Right lobe of liver (tissue), 6 donors: ENCODE results near the gene GRIN2A. TPM values are rescaled to one million over a fixed set of nuclear protein-coding genes. Genes with fewer than 3 reads are reported as not detected.
A peak's percentile ranks its signal among the peaks of the same experiment; 100 is the strongest.

Source experiments
- ATAC-seq, 4 donors: fragments of 200-7000 bp; cut with Tn5 transposase; one replicate each; pipeline ENCODE4 v1.9.1; 2020; ENCODE audit warnings: mild to moderate bottlenecking in 4 of 4, moderate library complexity in 4 of 4
- DNase-seq, 3 donors: peaks; one replicate each; pipeline ENCODE4 v3.0.0-alpha.2; 2020
- H3K27ac ChIP-seq, 3 donors: fragments of 200-600 bp; one replicate each; pipeline ENCODE4 v1.8.0; 2022
- H3K27me3 ChIP-seq, 2 donors: fragments of 200-600 bp; one replicate each; pipeline ENCODE4 v1.8.0; 2022
- H3K36me3 ChIP-seq, 4 donors: fragments of 200-600 bp; sonication (generic) in 1 of 4; one replicate each; pipeline versions ENCODE4 v1.5.1 to v1.8.0; 2017 to 2022; ENCODE audit warnings: control low read depth in 1 of 4
- H3K4me1 ChIP-seq, 4 donors: fragments of 200-600 bp; sonication (generic) in 1 of 4; one replicate each; pipeline versions ENCODE4 v1.5.1 to v1.8.0; 2017 to 2022; ENCODE audit warnings: control low read depth in 1 of 4
- H3K4me3 ChIP-seq, 3 donors: fragments of 200-600 bp; one replicate each; pipeline ENCODE4 v1.8.0; 2022
- H3K9me3 ChIP-seq, 4 donors: fragments of 200-600 bp; sonication (generic) in 1 of 4; one replicate each; pipeline versions ENCODE4 v1.5.1 to v1.8.0; 2017 to 2022; ENCODE audit warnings: control low read depth in 1 of 4
- POLR2A ChIP-seq: fragments of 450-650 bp; IDR thresholded peaks from one replicate; pipeline ENCODE4 v1.6.1; 2017; ENCODE audit warnings: antibody characterized with exemption, mild to moderate bottlenecking
- WGBS: methylation state at CpG from one replicate; pipeline ENCODE4 v1.1.6; 2018; ENCODE audit warnings: low coverage, low lambda C conversion rate; ENCODE audit not compliant: insufficient coverage; ENCODE audit errors: missing lambda C conversion rate; 5-methylcytosine and 5-hydroxymethylcytosine counted together
- intact Hi-C, 2 donors: fragments of 100-400 bp; cut with DNase I; formaldehyde crosslinking; loops; one replicate each; pipeline versions ENCODE4 v1.11.2 to v1.14.1; 2022
- total RNA-seq, 6 experiments: library from RNA; depleted of rRNA in 2 of 6; stranded (reverse); fragments of >200 nt in 2 of 6; fragmentation: NEBNext Ultra II Directional in 3 of 6; extraction: Animal tissue kit (Norgen Biotek cat#: 25700) in 3 of 6; gene quantifications; one replicate each; pipeline versions ENCODE4 v1.1.0 to v1.2.4, GENCODE V29; 2016 to 2023
- TF ChIP-seq, protein P1 (sequence below), 4 donors: fragments of 200-600 bp in 3 of 4; fragments of 450-650 bp in 1 of 4; IDR thresholded peaks; one replicate each; pipeline versions ENCODE4 v1.5.1 to v1.8.0; 2016 to 2022; ENCODE audit warnings: antibody characterized with exemption in 4 of 4, mild to moderate bottlenecking in 2 of 4
- donor health status: DM: no; HTN: yes; CAD: no.
- donor health status: DM: no; HTN: no; CAD: no.
- donor health status: DM: no; HTN: no; CAD: no.
- donor health status: DM: no; HTN: yes; CAD: no.
- donor health status: DM: no; HTN: yes; CAD: no.

The GRIN2A gene
- total RNA-seq, 6 experiments from 2014 or later, result not detected

DNA sequence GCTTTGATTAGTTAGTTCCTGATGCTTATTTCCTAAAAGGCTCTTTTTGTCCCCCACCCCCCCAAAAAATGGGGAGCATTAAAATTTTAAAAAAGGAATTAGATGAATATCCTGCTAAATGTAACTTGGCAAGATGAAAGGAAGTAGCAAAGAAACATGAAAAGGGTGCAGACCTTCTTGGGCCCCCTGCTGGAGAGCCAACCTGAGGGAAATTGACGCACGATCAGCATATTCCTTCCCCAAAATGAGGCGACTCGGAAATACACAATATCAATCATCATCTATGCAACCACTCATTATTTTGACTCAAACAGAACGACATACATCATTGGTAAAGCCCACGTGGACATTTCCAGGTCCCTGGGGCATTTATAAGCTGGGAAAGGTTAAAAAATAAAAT is 59.7 kb downstream of the GRIN2A start:
- no peak for TF ChIP-seq POLR2A
- TF ChIP-seq, protein P1, sequence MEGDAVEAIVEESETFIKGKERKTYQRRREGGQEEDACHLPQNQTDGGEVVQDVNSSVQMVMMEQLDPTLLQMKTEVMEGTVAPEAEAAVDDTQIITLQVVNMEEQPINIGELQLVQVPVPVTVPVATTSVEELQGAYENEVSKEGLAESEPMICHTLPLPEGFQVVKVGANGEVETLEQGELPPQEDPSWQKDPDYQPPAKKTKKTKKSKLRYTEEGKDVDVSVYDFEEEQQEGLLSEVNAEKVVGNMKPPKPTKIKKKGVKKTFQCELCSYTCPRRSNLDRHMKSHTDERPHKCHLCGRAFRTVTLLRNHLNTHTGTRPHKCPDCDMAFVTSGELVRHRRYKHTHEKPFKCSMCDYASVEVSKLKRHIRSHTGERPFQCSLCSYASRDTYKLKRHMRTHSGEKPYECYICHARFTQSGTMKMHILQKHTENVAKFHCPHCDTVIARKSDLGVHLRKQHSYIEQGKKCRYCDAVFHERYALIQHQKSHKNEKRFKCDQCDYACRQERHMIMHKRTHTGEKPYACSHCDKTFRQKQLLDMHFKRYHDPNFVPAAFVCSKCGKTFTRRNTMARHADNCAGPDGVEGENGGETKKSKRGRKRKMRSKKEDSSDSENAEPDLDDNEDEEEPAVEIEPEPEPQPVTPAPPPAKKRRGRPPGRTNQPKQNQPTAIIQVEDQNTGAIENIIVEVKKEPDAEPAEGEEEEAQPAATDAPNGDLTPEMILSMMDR (IDR thresholded peaks at IDR 0.05), result peak in 1 of 4 donors; percentile 10
- intact Hi-C loops, result no loop called here
- H3K4me1 ChIP-seq, result no peaks in the 10 kb centered on the region
- no peak overlapping the region for H3K27ac ChIP-seq
- no peak for DNase-seq
- no peaks in the 10 kb centered on the region for H3K27me3 ChIP-seq
- WGBS, result 7% methylated on average over 6 of the region's 6 CpGs
- no peak for ATAC-seq
- H3K36me3 ChIP-seq, result no peaks in the 10 kb centered on the region
- no peak overlapping the region for H3K4me3 ChIP-seq
- no peaks in the 10 kb centered on the region for H3K9me3 ChIP-seq

DNA sequence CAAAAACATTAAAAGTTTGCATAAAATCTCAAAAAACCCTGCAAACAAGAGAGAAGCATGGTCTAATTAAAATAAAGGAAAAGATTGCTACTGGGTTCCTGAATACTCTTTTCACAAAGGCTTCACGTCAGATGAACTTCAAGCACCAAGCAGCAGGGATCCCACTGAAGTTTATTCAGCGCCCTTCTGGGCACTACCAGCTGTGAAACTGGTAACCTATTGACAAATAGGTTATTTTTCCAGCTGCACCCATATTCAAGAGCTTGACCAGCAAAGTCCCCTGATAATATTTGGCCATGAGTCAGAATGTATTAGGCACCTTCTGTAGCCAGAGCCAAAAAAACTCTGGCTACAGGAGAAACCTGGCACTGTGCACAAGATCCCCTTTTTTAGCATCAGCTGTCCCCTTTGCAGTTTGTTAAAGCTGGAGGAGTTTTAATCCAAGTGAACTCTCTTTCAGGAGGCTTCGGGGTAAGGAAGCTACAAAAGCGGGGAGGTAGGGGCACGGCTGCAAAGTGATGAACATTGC is 60.3 kb downstream of the GRIN2A start:
- Histone ChIP-seq H3K4me1 (no peaks in the 10 kb centered on the region), H3K27ac (no peak overlapping the region), H3K4me3 (no peak overlapping the region), H3K9me3 (no peaks in the 10 kb centered on the region), H3K36me3 (no peaks in the 10 kb centered on the region), H3K27me3 (no peaks in the 10 kb centered on the region)
- TF ChIP-seq POLR2A, result no peak
- TF ChIP-seq, protein P1 (IDR thresholded peaks at IDR 0.05), result no peak
- DNase-seq (no peak), ATAC-seq (no peak)
- intact Hi-C loops, result no loop called here
- WGBS, result 41% methylated on average over 5 of the region's 5 CpGs

DNA sequence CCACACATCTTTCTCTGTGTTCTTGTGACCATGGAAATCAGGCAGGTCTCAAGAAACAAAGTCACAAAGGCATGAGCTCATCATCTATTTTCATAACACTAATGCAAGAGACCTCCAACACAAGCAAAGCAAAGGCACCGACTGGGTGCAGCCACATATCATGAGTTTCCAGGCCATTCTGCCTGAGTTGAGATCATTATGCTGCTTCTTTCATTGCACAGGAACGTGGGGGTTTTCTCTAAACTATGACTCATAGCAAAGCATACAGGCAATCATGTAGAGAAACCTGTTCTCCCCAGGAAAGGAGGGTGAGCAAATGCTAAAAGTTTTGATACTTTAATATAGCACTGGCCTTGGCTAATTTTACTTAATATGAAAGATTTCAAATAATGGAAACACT is 60.7 kb downstream of the GRIN2A start:
- peak in 1 of 4 donors; percentile 35 for ATAC-seq
- Histone ChIP-seq H3K4me3 (no peak overlapping the region), H3K9me3 (no peaks in the 10 kb centered on the region), H3K27me3 (no peaks in the 10 kb centered on the region), H3K4me1 (no peaks in the 10 kb centered on the region), H3K27ac (no peak overlapping the region), H3K36me3 (no peaks in the 10 kb centered on the region)
- intact Hi-C loops, result no loop called here
- DNase-seq, result no peak
- TF ChIP-seq, protein P1 (IDR thresholded peaks at IDR 0.05), result no peak
- TF ChIP-seq POLR2A, result no peak
- WGBS, result 0% methylated on average over 1 of the region's 2 CpGs

GRCh38 chr16:10120953-10121352 is 61.3 kb downstream of the GRIN2A start:
- WGBS, result 43% methylated on average over 4 of the region's 4 CpGs
- no peak for ATAC-seq
- no peaks in the 10 kb centered on the region for H3K4me1 ChIP-seq
- no peaks in the 10 kb centered on the region for H3K9me3 ChIP-seq
- no peak for DNase-seq
- intact Hi-C loops, result no loop called here
- H3K27ac ChIP-seq, result no peak overlapping the region
- H3K36me3 ChIP-seq, result no peaks in the 10 kb centered on the region
- H3K4me3 ChIP-seq, result no peak overlapping the region
- no peak for TF ChIP-seq POLR2A
- TF ChIP-seq, protein P1 (IDR thresholded peaks at IDR 0.05), result no peak
- no peaks in the 10 kb centered on the region for H3K27me3 ChIP-seq

- intact Hi-C loops, result no loop called here
- ATAC-seq (no peak), DNase-seq (no peak)
- Histone ChIP-seq H3K27ac (no peak overlapping the region), H3K4me1 (no peaks in the 10 kb centered on the region), H3K36me3 (no peaks in the 10 kb centered on the region), H3K4me3 (no peak overlapping the region), H3K9me3 (no peaks in the 10 kb centered on the region), H3K27me3 (no peaks in the 10 kb centered on the region)
- TF ChIP-seq POLR2A, result no peak
- TF ChIP-seq, protein P1 (IDR thresholded peaks at IDR 0.05), result no peak
- WGBS, result 15% methylated on average over 4 of the region's 4 CpGs
These were observed 67.8 kb downstream of the GRIN2A start for GRCh38 chr16:10114409-10114808.
